Measurements from ENCODE around the gene FCER2.

FCER2 gene

GRCh38 chr19:7645163-7645562 lies 56.8 kb downstream of the FCER2 start:
- peak; percentile 93 for DNase-seq

GRCh38 chr19:7644550-7644877 lies 57.4 kb downstream of the FCER2 start:
- DNase-seq, result no peak

GRCh38 chr19:7643629-7644549 lies 58.0 kb downstream of the FCER2 start:
- peak; percentile 25 for DNase-seq

DNA sequence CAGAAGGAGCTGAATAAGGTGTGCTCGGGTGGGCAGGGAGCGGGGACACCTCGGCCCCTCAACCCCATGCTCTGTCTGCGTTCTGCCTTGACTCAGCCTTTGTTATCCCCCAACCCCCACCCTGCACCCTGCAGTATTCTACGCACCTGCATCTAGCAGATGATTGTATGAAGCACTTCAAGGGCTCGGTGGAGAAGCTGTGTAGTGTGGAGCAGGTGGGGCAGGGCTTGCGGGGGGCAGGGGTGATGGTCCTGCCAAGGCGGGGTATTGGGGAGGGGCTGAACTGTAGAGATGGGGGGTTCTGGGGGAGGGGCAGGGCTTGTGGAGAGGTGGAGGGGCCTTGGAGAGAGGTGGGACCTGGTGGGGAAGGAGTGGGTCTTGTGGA lies 58.9 kb downstream of the FCER2 start:
- no peak for DNase-seq

GRCh38 chr19:7642295-7643030 lies 59.5 kb downstream of the FCER2 start:
- no peak for DNase-seq

DNA sequence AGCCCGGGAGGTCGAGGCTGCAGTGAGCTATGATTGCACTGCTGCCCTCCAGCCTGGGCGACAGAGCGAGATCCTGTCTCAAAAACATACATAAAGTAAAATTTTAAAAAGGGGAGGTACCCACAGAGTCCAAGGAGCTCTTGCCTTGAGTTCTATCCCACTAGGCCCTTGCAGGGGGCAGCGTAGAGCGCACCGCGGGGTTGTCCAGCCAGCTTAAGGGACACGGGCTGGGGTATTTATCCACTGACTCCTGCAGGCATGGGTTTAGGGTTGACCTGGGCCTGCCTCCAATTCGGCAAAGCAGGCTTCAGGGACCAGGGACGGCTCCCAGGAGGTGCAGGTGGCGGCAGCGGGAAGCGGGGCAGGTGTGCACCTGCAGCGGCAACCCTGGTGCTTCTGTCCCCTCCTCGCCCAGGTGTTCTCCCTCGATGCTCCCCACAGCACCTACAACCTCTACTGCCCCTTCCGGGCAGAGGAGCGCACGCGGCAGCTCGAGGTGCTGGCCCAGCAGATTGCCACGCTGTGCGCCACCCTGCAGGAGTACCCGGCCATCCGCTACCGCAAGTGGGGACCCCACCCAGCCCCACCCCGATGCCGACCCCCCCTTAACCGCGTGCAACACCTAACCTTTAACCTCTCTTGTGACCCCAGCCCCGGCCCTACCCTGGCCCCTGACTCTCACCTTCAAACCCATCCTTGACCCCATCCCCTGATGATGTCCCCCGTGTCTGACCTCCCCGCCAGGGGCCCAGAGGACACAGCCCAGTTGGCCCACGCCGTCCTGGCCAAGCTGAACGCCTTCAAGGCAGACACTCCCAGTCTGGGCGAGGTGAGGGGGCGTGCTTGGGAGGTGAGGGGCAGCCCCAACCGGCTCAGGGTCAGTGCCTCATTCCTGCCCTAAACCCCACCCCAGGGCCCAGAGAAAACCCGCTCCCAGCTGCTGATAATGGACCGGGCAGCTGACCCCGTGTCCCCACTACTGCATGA lies 60.3 kb downstream of the FCER2 start:
- DNase-seq, result no peak

DNA sequence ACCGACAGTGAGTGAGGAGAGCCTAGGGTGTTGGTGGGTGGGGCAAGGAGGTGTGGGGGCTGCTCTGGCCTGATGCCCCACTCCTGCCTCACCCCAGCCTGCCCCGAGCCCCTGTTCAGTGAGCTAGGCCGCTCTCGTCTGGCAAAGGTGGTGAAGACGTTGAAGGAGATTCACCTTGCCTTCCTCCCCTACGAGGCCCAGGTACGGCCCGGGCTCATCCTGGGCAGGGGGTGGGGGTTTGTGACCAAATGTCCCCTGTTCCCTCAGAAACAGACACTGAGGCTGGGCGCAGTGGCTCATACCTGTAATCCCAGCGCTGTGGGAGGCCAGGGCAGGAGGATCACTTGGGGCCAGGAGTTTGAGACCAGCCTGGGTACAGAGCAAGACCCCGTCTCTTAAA lies 61.1 kb downstream of the FCER2 start:
- DNase-seq, result no peak

DNA sequence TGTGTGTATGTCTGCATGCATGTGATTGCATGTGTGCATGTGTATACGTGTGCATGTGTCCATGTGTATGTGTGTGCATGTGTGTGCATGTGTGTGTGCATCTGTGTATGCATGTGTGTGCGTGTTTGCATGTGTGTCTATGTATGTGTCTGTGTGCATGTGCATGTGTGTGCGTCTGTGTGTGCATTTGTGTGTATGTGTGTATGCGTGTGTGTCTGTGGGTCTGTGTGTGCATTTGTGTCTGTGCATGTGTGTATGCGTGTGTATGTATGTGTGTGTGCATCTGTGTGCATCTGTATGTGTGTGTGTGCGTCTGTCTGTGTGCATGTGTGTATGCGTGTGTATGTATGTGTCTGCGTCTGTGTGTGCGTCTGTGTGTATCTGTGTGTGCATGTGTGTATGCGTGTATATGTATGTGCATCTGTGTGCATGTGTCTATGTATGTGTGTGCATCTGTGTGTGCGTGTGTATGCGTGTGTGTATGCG lies 62.0 kb downstream of the FCER2 start:
- no peak for DNase-seq

GRCh38 chr19:7638802-7639465 lies 63.0 kb downstream of the FCER2 start:
- DNase-seq, result no peak
